UCSD-AML1 (cell line): ENCODE measurements around the gene ZNF787.

ENCODE experiments used
- DNase-seq: peaks from one replicate; lab custom pipeline; 2025; ENCODE audit not compliant: unreplicated experiment; lab: John Stamatoyannopoulos, UW

ZNF787 gene

DNA sequence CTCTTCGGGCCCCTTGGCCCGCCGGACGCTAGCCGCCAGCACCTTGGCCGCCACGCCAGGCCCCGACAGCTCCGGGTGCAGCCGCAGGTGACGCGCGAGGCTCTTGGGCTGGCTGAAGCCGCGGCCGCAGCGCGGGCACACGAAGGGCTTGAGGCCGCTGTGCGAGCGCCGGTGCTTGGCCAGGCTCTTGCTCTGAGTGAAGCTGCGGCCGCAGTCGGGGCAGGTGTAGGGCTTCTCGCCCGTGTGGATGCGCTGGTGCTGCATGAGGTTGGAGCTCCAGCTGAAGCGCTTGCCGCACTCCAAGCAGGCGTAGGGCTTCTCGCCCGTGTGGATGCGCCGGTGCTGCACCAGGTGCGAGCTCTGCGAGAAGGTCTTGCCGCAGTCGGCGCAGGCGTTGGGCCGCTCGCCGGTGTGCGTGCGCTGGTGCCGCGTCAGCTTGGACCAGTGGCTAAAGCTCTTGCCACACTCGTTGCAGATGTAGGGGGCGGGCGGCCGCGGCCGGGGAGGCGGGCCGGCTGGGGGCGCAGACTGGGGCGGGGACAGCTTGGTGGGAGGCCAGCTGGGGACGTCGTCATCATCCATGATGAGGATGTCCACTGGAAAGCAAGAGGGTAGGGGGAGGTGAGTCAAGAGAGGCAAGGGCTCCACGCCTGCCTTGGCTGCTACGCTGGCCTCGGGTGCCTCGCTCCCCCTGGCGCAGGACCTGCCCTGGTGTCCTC, 32.4 kb downstream of the ZNF787 start:
- no peak for DNase-seq

- no peak for DNase-seq
These were observed 33.2 kb downstream of the ZNF787 start for GRCh38 chr19:56087647-56088496.

- no peak for DNase-seq
These were observed 34.2 kb downstream of the ZNF787 start for GRCh38 chr19:56086671-56087430.

DNA sequence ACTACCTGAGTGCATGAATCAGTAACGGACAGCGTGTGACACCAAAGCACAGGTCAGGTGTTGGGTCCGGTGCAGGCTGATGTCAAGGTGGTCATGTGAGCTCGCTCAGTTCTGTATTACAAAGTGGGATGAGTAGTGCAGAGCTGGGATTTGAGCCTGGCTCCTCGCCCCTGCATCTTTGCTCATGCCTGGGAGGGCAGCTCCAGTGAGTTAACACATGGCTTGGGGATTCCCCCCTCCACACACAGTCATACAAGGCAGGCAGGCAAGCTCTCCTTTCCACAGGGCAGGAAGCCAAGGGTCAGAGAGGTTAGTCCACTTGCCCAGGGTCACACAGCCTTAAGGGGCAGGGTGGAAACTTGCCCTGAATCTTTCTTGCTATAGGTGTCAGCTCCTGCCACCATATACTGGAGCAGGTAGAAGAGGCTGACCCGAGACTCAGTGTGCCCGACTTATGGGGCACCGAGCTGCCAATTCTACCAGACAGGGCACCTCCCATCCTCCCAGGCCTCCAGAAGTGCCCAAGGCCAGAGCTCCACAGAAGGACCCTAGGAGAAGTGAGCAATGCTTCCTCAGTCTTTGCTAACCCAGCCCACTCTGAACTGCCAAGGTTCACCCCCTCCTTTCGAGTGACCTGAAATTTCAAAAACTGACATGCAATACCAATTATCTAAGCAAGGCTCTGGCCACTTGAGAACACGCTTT, 35.4 kb downstream of the ZNF787 start:
- no peak for DNase-seq

DNA sequence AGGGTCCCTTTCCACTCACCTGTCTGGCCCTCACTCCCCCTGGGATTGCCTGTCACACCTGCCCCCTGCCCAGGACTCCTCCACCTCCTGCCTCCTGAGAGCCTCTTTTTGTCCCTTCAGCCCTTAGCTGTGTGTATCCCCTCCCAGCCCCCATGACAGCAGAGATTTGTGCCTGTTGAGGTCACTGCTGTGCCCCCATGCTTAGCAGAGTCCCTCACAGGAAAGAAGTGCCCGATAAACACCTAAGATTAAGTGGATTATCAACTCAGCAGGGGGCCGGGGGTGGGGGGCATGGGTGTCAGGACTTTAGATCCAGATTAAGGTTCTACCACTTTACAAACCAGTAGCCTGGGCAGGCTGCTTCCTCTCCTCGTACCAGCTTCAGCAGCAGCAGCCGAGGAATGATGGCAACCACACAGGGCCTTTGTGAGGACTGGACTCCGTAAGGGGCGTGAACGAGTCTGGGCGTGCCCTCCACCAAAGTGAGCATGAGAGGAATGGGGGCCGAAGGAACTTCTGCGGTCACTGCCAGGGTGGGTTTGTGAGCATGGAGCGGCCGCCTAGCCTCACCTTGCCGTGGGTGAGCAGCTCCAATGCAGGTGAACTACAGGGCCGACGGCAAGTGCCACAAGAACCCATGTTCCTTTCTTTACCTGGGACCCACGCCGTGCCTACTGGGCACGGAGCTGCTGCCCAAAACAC, 36.1 kb downstream of the ZNF787 start:
- DNase-seq: no peak

GRCh38 chr19:56083668-56084067, 37.4 kb downstream of the ZNF787 start:
- DNase-seq: no peak

DNA sequence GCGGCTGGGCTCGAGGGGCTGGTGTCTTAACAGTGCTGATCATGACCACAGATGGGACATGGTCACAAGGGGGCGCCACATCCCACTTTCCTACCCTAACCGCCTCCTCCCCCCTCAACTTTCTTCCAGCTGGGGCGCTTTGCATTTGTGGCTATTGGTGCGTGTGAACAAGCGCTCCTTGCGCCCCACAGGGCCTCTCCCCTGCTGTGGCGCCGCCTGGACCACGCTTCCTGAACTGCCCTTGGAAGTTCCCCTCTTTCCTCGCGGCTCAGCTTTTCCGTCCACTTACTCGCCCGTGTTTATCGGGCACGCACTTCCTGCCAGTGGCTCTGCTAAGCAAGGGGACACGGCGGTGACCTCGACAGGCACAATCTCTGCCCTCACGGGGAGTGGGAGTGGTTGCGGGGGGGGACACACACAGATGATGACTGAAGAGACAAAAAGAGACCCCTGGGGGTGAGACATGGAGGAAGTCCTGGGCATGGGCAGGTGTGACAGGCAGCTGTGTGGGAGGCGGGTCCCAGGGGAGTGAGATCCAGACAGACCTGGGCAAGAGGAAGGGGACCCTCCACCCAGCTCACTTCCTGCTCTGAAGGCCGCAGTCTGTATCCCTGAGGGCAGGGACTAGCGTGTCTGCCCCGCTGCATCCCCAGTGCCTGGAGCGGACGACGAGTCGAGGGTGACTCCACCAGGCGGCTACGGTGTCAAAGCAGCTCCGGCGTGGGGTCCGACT, 40.3 kb downstream of the ZNF787 start:
- DNase-seq: peak; percentile 78

DNA sequence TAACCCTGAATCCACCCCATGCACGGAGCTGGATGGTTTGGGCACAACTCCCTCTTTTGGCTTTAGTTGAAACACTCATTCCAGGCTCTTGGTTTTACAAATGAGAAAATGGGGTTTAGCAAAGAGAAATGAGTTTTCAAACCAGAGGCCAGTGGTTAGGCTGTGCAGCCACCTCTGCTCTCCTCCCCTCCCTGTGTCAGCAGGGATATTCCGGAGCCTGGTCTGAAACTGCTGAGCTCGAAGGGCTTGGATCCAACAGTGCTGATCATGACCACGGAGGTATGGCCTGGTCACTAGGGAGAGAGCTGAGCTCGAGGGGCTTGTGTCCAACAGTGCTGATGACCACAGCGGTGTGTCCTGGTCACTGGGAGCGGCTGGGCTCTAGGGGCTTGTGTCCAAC, 41.5 kb downstream of the ZNF787 start:
- DNase-seq: no peak

DNA sequence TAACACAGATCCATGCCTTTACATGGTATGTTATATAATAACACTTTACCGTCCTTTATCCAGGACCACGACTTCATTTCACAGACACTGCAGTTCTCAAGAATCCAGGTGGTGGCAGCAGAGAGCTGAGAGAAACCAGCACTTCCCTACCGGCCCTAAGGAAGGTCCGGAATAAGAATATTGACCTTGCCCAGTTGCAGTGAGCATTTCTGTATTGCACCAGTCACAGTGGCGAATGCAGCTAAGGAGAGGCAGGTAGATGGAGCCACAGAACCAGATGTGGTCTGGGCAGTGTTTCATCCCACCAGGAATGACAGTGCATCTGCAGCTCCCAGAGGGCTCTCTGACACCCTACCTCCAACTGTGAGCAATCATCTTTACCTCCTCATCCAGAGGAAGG, 44.6 kb downstream of the ZNF787 start:
- DNase-seq: peak; percentile 28

DNA sequence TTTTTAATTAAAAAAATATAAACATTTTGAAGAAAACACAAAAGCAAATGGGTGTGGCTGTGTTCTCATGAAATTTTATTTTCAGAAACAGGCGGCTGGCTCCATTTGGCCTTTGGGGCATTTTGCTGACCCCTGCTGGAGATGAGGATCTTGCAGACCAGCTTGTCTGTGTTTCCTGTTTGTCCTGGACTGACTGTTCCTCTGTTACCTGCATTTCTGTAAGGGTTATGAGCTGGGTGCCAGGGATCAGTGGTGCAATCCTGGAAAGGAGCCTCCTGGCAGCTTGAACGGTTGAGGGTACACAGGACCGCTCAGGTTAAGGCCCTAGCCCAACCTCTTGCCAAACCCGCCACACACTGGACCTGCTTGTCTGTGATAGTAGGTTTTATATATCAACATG, 49.9 kb downstream of the ZNF787 start:
- peak; percentile 15 for DNase-seq

- no peak for DNase-seq
These were observed 51.5 kb downstream of the ZNF787 start for GRCh38 chr19:56069642-56070041.

- DNase-seq: peak; percentile 90
These were observed 54.7 kb downstream of the ZNF787 start for GRCh38 chr19:56066152-56067023.

DNA sequence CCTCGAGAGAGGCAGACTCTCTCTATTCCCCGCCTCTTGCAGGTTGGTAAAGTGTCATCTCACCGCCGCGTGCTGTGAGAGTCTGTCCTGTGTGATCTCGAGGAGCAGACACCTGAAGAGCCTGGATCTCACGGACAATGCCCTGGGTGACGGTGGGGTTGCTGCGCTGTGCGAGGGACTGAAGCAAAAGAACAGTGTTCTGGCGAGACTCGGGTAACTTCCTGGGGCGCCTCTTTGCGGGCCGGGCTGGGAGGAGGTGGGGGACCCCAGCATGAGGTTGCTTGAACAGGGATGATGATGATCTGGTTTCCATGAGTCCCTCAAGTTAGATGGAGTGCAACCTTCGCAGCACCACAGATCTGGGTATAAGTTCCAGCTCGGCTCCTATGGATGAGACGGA, 67.5 kb downstream of the ZNF787 start:
- DNase-seq: no peak
